Osteocyte (in vitro differentiated cells): ENCODE data around the gene SPTBN1. TPM values are rescaled to one million over a fixed set of nuclear protein-coding genes. Genes with fewer than 3 reads are reported as not detected.

ENCODE experiments used
- DNase-seq: peaks from one replicate; pipeline ENCODE4 v3.0.0; 2021; ENCODE audit warnings: mixed read lengths; ENCODE audit not compliant: unreplicated experiment; ENCODE audit errors: extremely low spot score
- H3K27ac Mint-ChIP-seq: one replicate; pipeline ENCODE4 v1.8.0; 2021; ENCODE audit warnings: mild to moderate bottlenecking, mixed read lengths; ENCODE audit not compliant: unreplicated experiment
- H3K27me3 Mint-ChIP-seq: one replicate; pipeline ENCODE4 v1.8.0; 2021; ENCODE audit warnings: mixed read lengths; ENCODE audit not compliant: unreplicated experiment
- H3K36me3 Mint-ChIP-seq: one replicate; pipeline ENCODE4 v1.8.0; 2021; ENCODE audit warnings: mixed read lengths; ENCODE audit not compliant: unreplicated experiment
- H3K4me1 Mint-ChIP-seq: one replicate; pipeline ENCODE4 v1.8.0; 2021; ENCODE audit warnings: mixed read lengths; ENCODE audit not compliant: unreplicated experiment
- H3K4me3 Mint-ChIP-seq: one replicate; pipeline ENCODE4 v1.8.0; 2021; ENCODE audit warnings: mild to moderate bottlenecking, moderate library complexity, mixed read lengths; ENCODE audit not compliant: unreplicated experiment
- H3K9me3 Mint-ChIP-seq: one replicate; pipeline ENCODE4 v1.8.0; 2021; ENCODE audit warnings: mixed read lengths; ENCODE audit not compliant: unreplicated experiment
- CTCF ChIP-seq: fragments of 200-600 bp; sonication (generic); IDR thresholded peaks from 2 replicates; pipeline ENCODE4 v1.5.0; 2021; ENCODE audit warnings: antibody characterized with exemption, mild to moderate bottlenecking, moderate library complexity
- total RNA-seq: library from RNA; stranded (reverse); gene quantifications from 2 replicates; pipeline ENCODE4 v1.2.1, GENCODE V29; 2021

SPTBN1 gene
- total RNA-seq, 1 donor from 2014 or later = 248 TPM

- DNase-seq = no peak
- H3K4me1 Mint-ChIP-seq = peaks cover 68% of the 10 kb centered on the region
- H3K36me3 Mint-ChIP-seq = peaks cover 7% of the 10 kb centered on the region
- H3K27ac Mint-ChIP-seq = peak overlapping the region; percentile 51
- peaks cover 4% of the 10 kb centered on the region for H3K9me3 Mint-ChIP-seq
- no peaks in the 10 kb centered on the region for H3K27me3 Mint-ChIP-seq
- no peak overlapping the region for H3K4me3 Mint-ChIP-seq
- TF ChIP-seq CTCF = no peak
Measured at GRCh38 chr2:54466870-54467269, 10.7 kb downstream of the SPTBN1 start.

- H3K9me3 Mint-ChIP-seq = peaks cover 4% of the 10 kb centered on the region
- peaks cover 7% of the 10 kb centered on the region for H3K36me3 Mint-ChIP-seq
- H3K4me3 Mint-ChIP-seq = no peak overlapping the region
- DNase-seq = no peak
- H3K4me1 Mint-ChIP-seq = peaks cover 81% of the 10 kb centered on the region
- H3K27me3 Mint-ChIP-seq = no peaks in the 10 kb centered on the region
- peak overlapping the region; percentile 89 for H3K27ac Mint-ChIP-seq
- TF ChIP-seq CTCF = no peak
Measured at GRCh38 chr2:54468673-54469072, 12.5 kb downstream of the SPTBN1 start.

- peaks cover 7% of the 10 kb centered on the region for H3K36me3 Mint-ChIP-seq
- H3K27me3 Mint-ChIP-seq = no peaks in the 10 kb centered on the region
- H3K4me1 Mint-ChIP-seq = peaks cover 82% of the 10 kb centered on the region
- no peak for DNase-seq
- peak overlapping the region; percentile 89 for H3K27ac Mint-ChIP-seq
- H3K4me3 Mint-ChIP-seq = no peak overlapping the region
- H3K9me3 Mint-ChIP-seq = no peaks in the 10 kb centered on the region
- no peak for TF ChIP-seq CTCF
Measured at GRCh38 chr2:54469484-54470053, 13.4 kb downstream of the SPTBN1 start.

- TF ChIP-seq CTCF = no peak
- no peak for DNase-seq
- no peaks in the 10 kb centered on the region for H3K27me3 Mint-ChIP-seq
- peak overlapping the region; percentile 89 for H3K27ac Mint-ChIP-seq
- peak overlapping the region; percentile 36 for H3K4me3 Mint-ChIP-seq
- H3K9me3 Mint-ChIP-seq = no peaks in the 10 kb centered on the region
- H3K36me3 Mint-ChIP-seq = peaks cover 7% of the 10 kb centered on the region
- H3K4me1 Mint-ChIP-seq = peaks cover 82% of the 10 kb centered on the region
Measured at GRCh38 chr2:54470266-54470938, 14.3 kb downstream of the SPTBN1 start.

GRCh38 chr2:54471221-54471711, 15.1 kb downstream of the SPTBN1 start:
- Mint-ChIP-seq H3K27ac (peak overlapping the region; percentile 89), H3K36me3 (peaks cover 7% of the 10 kb centered on the region)

More at GRCh38 chr2:54471221-54471711, 15.1 kb downstream of the SPTBN1 start:
- DNase-seq = no peak
- Mint-ChIP-seq H3K4me1 (peaks cover 79% of the 10 kb centered on the region), H3K9me3 (no peaks in the 10 kb centered on the region), H3K4me3 (peak overlapping the region; percentile 36), H3K27me3 (no peaks in the 10 kb centered on the region)
- no peak for TF ChIP-seq CTCF
